Neural cell (in vitro differentiated cells): ENCODE results near the gene NPHP4.

Source experiments
- EP300 ChIP-seq: fragments of 450-650 bp; conservative IDR thresholded peaks from 2 replicates; pipeline ENCODE4 v1.6.1; 2014; ENCODE audit warnings: antibody characterized with exemption, mild to moderate bottlenecking, moderate library complexity; ENCODE audit not compliant: poor library complexity, severe bottlenecking
- EZH2 ChIP-seq: fragments of 200-600, 300-800 bp; shearing (Covaris generic), sonication (generic); IDR thresholded peaks from 2 replicates; pipeline ENCODE4 v1.6.1; 2014; ENCODE audit warnings: antibody characterized with exemption, low read length, borderline replicate concordance, mild to moderate bottlenecking; ENCODE audit not compliant: insufficient read depth, poor library complexity, severe bottlenecking
- TAF1 ChIP-seq: IDR thresholded peaks from 2 replicates; pipeline ENCODE4 v1.6.1; 2012; ENCODE audit warnings: low read depth
- TF ChIP-seq, protein P1 (sequence below): IDR thresholded peaks from 2 replicates; pipeline ENCODE4 v1.6.1; 2012; ENCODE audit warnings: borderline replicate concordance
- TF ChIP-seq, protein P2 (sequence below): fragments of 450-650 bp; IDR thresholded peaks from 2 replicates; pipeline ENCODE4 v1.5.1; 2014; ENCODE audit warnings: antibody characterized with exemption, mild to moderate bottlenecking, moderate library complexity; ENCODE audit not compliant: poor library complexity, severe bottlenecking

DNA sequence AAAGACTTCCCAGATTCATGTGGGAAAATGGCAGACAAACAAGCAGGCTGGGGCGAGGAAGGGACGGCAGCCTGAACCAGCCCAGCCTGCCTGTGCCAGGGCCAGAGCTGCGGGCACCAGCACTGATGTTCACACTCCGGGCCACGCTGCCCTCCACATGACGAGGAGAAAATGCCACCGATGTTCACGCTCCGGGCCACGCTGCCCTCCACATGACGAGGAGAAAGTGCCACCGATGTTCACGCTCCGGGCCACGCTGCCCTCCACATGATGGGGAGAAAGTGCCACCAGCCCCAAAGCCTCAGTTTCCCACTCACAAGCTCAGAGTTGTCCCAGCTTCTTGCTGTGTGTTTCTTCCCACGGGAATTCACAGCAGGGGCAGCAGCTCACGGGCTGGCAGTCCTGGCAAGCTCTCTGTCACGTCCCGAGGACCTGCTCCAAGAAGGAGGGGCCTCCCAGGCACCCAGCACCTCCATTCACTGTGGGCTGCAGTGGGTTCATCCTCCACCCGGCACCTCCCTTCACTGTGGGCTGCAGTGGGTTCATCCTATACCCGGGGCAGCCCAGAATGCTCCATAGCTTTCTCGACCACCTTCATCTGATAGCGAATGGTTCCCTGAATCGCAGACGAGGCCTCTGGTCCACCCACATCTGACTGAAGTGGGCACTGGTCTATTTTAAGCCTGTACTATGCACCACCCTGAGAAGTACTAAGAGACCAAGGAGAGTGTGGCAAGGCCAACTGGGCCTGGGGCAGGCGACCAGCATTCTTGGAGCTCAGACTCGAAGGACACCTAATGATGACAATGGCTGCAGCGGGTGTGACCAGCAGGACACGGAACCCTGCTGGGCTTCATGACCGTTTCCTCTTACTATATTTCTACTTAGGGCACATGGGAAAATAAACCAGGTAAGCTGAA lies 108.8 kb downstream of the NPHP4 start:
- TF ChIP-seq, protein P1, sequence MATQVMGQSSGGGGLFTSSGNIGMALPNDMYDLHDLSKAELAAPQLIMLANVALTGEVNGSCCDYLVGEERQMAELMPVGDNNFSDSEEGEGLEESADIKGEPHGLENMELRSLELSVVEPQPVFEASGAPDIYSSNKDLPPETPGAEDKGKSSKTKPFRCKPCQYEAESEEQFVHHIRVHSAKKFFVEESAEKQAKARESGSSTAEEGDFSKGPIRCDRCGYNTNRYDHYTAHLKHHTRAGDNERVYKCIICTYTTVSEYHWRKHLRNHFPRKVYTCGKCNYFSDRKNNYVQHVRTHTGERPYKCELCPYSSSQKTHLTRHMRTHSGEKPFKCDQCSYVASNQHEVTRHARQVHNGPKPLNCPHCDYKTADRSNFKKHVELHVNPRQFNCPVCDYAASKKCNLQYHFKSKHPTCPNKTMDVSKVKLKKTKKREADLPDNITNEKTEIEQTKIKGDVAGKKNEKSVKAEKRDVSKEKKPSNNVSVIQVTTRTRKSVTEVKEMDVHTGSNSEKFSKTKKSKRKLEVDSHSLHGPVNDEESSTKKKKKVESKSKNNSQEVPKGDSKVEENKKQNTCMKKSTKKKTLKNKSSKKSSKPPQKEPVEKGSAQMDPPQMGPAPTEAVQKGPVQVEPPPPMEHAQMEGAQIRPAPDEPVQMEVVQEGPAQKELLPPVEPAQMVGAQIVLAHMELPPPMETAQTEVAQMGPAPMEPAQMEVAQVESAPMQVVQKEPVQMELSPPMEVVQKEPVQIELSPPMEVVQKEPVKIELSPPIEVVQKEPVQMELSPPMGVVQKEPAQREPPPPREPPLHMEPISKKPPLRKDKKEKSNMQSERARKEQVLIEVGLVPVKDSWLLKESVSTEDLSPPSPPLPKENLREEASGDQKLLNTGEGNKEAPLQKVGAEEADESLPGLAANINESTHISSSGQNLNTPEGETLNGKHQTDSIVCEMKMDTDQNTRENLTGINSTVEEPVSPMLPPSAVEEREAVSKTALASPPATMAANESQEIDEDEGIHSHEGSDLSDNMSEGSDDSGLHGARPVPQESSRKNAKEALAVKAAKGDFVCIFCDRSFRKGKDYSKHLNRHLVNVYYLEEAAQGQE, result no peak
- TF ChIP-seq, protein P2, sequence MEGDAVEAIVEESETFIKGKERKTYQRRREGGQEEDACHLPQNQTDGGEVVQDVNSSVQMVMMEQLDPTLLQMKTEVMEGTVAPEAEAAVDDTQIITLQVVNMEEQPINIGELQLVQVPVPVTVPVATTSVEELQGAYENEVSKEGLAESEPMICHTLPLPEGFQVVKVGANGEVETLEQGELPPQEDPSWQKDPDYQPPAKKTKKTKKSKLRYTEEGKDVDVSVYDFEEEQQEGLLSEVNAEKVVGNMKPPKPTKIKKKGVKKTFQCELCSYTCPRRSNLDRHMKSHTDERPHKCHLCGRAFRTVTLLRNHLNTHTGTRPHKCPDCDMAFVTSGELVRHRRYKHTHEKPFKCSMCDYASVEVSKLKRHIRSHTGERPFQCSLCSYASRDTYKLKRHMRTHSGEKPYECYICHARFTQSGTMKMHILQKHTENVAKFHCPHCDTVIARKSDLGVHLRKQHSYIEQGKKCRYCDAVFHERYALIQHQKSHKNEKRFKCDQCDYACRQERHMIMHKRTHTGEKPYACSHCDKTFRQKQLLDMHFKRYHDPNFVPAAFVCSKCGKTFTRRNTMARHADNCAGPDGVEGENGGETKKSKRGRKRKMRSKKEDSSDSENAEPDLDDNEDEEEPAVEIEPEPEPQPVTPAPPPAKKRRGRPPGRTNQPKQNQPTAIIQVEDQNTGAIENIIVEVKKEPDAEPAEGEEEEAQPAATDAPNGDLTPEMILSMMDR, result no peak
- TF ChIP-seq TAF1 (no peak), EZH2 (no peak), EP300 (no peak)
